Esophagus muscularis mucosa (tissue), 4 donors: ENCODE measurements around the gene SCYGR8.

ENCODE experiments used
- CTCF ChIP-seq, 3 experiments: fragments of 200-600 bp in 2 of 3; fragments of 450-650 bp in 1 of 3; sonication (generic) in 2 of 3; IDR thresholded peaks; one replicate each; pipeline ENCODE4 v1.5.1; 2017 to 2019; ENCODE audit warnings: antibody characterized with exemption in 3 of 3, mild to moderate bottlenecking in 2 of 3, moderate library complexity in 1 of 3
- EP300 ChIP-seq: sonication (generic); formaldehyde crosslinking; IDR thresholded peaks from one replicate; pipeline ENCODE4 v1.6.1; 2017; ENCODE audit warnings: antibody characterized with exemption
- POLR2A ChIP-seq: fragments of 450-650 bp; IDR thresholded peaks from one replicate; pipeline ENCODE4 v1.6.1; 2017; ENCODE audit warnings: antibody characterized with exemption, moderate library complexity, mild to moderate bottlenecking, low read depth
- POLR2AphosphoS5 ChIP-seq, 2 donors: sonication (generic); formaldehyde crosslinking; IDR thresholded peaks; one replicate each; pipeline ENCODE4 v1.6.1; 2017; ENCODE audit warnings: antibody characterized with exemption in 2 of 2

- TF ChIP-seq CTCF (IDR thresholded peaks at IDR 0.05) (no peak), EP300 (no peak), POLR2AphosphoS5 (IDR thresholded peaks at IDR 0.05) (peak; percentile 32 to 37), POLR2A (no peak)
Observed at GRCh38 chr2:227717687-227718567, 27.8 kb upstream of the SCYGR8 start, which contains the start of gene SLC19A3.
